Mesothelial cell of epicardium (in vitro differentiated cells): ENCODE results near the gene GRB10. TPM values are rescaled to one million over a fixed set of nuclear protein-coding genes. Genes with fewer than 3 reads are reported as not detected.
A peak's percentile ranks its signal among the peaks of the same experiment; 100 is the strongest.

ENCODE experiments used
- DNase-seq, 2 experiments: peaks; one replicate each; pipeline ENCODE4 v3.0.0; 2021; ENCODE audit warnings: low spot score in 2 of 2; ENCODE audit not compliant: unreplicated experiment in 2 of 2
- H3K27ac Mint-ChIP-seq: 2 replicates; pipeline ENCODE4 v1.8.0; 2021; ENCODE audit warnings: mixed read lengths
- H3K27me3 Mint-ChIP-seq: 2 replicates; pipeline ENCODE4 v1.8.0; 2021; ENCODE audit warnings: low read depth, mixed read lengths
- H3K36me3 Mint-ChIP-seq: 2 replicates; pipeline ENCODE4 v1.8.0; 2021; ENCODE audit warnings: mixed read lengths
- H3K4me1 Mint-ChIP-seq: 2 replicates; pipeline ENCODE4 v1.8.0; 2021; ENCODE audit warnings: mixed read lengths
- H3K4me3 Mint-ChIP-seq: 2 replicates; pipeline ENCODE4 v1.8.0; 2021; ENCODE audit warnings: mild to moderate bottlenecking, moderate library complexity, mixed read lengths
- H3K9me3 Mint-ChIP-seq: 2 replicates; pipeline ENCODE4 v1.8.0; 2021; ENCODE audit warnings: mixed read lengths
- total RNA-seq: library from RNA; stranded (reverse); gene quantifications from 3 replicates; pipeline ENCODE4 v1.2.1, GENCODE V29; 2021
- TF ChIP-seq, protein P1 (sequence below): fragments of 200-600 bp; sonication (generic); IDR thresholded peaks from one replicate; pipeline ENCODE4 v1.5.0; 2021; ENCODE audit warnings: antibody characterized with exemption; ENCODE audit not compliant: unreplicated experiment

GRB10 gene
- total RNA-seq, 1 donor from 2014 or later: 59.2 TPM

DNA sequence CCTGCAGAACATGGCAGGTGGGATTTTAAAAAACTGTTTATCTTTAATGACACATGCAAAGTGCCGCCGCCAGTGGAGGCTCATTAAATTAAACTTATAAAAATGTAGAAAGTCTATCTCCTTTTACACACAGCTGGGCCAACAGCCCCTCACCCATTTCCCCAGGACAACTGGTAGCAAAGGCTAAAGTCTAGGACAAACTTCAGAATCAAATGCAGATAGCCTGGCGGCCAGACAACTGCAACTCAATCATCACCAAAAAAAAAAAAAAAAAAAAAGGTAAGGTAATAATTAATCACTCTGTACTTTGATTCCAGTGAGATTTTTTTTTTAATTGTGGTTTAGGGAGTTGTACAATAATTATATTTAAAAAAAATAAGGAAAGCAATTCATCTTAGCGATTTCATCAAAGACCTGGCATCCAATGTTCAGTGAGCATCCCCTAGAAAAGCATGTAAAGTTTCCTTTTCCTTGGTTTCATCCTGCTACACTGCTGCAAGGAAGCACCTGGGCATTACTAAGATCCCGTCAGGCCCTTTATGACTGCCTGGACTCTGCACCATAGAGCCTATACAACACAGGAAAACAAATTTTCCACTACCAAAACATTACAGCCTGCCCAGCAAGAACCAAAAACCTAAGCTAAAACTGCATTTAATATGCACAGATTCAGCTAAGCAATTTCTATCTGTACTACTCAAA, 98.5 kb downstream of the GRB10 start:
- peak overlapping the region; percentile 39 for H3K27ac Mint-ChIP-seq

GRCh38 chr7:50682573-50682972, 100.1 kb downstream of the GRB10 start:
- H3K27ac Mint-ChIP-seq: no peak overlapping the region
- TF ChIP-seq, protein P1, sequence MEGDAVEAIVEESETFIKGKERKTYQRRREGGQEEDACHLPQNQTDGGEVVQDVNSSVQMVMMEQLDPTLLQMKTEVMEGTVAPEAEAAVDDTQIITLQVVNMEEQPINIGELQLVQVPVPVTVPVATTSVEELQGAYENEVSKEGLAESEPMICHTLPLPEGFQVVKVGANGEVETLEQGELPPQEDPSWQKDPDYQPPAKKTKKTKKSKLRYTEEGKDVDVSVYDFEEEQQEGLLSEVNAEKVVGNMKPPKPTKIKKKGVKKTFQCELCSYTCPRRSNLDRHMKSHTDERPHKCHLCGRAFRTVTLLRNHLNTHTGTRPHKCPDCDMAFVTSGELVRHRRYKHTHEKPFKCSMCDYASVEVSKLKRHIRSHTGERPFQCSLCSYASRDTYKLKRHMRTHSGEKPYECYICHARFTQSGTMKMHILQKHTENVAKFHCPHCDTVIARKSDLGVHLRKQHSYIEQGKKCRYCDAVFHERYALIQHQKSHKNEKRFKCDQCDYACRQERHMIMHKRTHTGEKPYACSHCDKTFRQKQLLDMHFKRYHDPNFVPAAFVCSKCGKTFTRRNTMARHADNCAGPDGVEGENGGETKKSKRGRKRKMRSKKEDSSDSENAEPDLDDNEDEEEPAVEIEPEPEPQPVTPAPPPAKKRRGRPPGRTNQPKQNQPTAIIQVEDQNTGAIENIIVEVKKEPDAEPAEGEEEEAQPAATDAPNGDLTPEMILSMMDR: no peak
- peaks cover 4% of the 10 kb centered on the region for H3K9me3 Mint-ChIP-seq
- peaks cover 3% of the 10 kb centered on the region for H3K36me3 Mint-ChIP-seq
- no peak for DNase-seq
- no peaks in the 10 kb centered on the region for H3K27me3 Mint-ChIP-seq
- H3K4me3 Mint-ChIP-seq: no peak overlapping the region
- H3K4me1 Mint-ChIP-seq: peaks cover 13% of the 10 kb centered on the region

More for the DNA sequence above, 98.5 kb downstream of the GRB10 start:
- H3K36me3 Mint-ChIP-seq: peaks cover 6% of the 10 kb centered on the region
- H3K9me3 Mint-ChIP-seq: peaks cover 4% of the 10 kb centered on the region
- H3K27me3 Mint-ChIP-seq: no peaks in the 10 kb centered on the region
- H3K4me1 Mint-ChIP-seq: peaks cover 13% of the 10 kb centered on the region
- no peak overlapping the region for H3K4me3 Mint-ChIP-seq
- TF ChIP-seq, protein P1: no peak
- no peak for DNase-seq

- H3K27me3 Mint-ChIP-seq: no peaks in the 10 kb centered on the region
- TF ChIP-seq, protein P1: no peak
- peaks cover 4% of the 10 kb centered on the region for H3K9me3 Mint-ChIP-seq
- H3K36me3 Mint-ChIP-seq: no peaks in the 10 kb centered on the region
- H3K27ac Mint-ChIP-seq: no peak overlapping the region
- no peak for DNase-seq
- no peak overlapping the region for H3K4me3 Mint-ChIP-seq
- peaks cover 13% of the 10 kb centered on the region for H3K4me1 Mint-ChIP-seq
Measured at GRCh38 chr7:50682079-50682478, 100.6 kb downstream of the GRB10 start.

GRCh38 chr7:50681432-50682045, 101.2 kb downstream of the GRB10 start:
- H3K27me3 Mint-ChIP-seq: no peaks in the 10 kb centered on the region
- H3K36me3 Mint-ChIP-seq: no peaks in the 10 kb centered on the region
- no peak for DNase-seq
- no peak overlapping the region for H3K27ac Mint-ChIP-seq
- TF ChIP-seq, protein P1: no peak
- peaks cover 4% of the 10 kb centered on the region for H3K9me3 Mint-ChIP-seq
- H3K4me1 Mint-ChIP-seq: peaks cover 13% of the 10 kb centered on the region
- H3K4me3 Mint-ChIP-seq: no peak overlapping the region

DNA sequence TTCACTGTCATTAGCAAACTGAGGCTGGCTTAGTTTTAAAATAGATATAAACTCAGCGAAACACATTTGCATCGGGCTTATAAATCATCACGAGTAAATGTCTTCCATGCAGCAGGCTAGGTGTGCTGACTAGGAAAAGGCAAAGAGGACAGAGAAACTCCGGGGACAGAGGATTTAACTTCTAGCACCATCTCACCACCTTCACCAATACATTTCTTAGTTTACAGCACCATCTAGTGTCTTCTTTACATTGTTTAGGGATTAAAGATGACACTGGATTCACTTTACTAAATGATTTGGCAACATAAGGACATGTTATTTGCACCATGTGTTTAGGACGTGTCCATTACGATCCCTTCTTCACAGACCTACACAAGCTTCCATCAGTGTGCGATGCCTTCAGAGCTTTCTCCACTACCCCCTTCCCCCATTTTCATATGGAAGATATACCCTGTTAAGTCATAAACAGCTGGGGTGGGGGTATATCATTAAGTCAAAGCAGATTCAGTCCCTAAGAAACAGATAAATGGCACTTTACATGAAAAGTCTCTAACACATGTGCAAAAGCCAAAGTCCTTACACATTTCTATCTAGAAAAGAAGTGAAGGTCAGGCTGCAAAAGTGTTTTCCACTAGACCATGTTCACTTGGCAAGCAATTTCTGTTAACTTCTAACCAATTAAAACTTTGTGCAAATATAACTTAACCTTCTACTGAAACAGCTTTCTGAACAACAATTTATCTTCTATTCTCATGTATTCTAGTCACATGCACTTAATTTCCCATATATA, 103.3 kb downstream of the GRB10 start:
- H3K4me1 Mint-ChIP-seq: peaks cover 3% of the 10 kb centered on the region
- no peak for DNase-seq
- TF ChIP-seq, protein P1: no peak

More for the DNA sequence above, 103.3 kb downstream of the GRB10 start:
- peaks cover 1% of the 10 kb centered on the region for H3K9me3 Mint-ChIP-seq
- no peak overlapping the region for H3K27ac Mint-ChIP-seq
- no peaks in the 10 kb centered on the region for H3K27me3 Mint-ChIP-seq
- no peaks in the 10 kb centered on the region for H3K36me3 Mint-ChIP-seq
- H3K4me3 Mint-ChIP-seq: no peak overlapping the region
